GM18511 (cell line): Measurements from ENCODE around the gene PILRB.
A peak's percentile ranks its signal among the peaks of the same experiment; 100 is the strongest.
"Not testable (repeated sequence)": the region's sequence is repeated elsewhere in the genome, so short reads cannot be mapped to it uniquely, and the experiment has no call there.

Experiments
- ATAC-seq: cut with Tn5 transposase; IDR thresholded peaks from one replicate; pipeline ENCODE4 v1.9.1; 2021; ENCODE audit warnings: mild to moderate bottlenecking, moderate library complexity; ENCODE audit not compliant: unreplicated experiment

Gene PILRB

GRCh38 chr7:100358027-100358856, at the start of gene PILRB:
PILRB (plus strand) TSS chr7:100358117; CDS start chr7:100358303, 186 bp downstream.
- ATAC-seq = no peak

DNA sequence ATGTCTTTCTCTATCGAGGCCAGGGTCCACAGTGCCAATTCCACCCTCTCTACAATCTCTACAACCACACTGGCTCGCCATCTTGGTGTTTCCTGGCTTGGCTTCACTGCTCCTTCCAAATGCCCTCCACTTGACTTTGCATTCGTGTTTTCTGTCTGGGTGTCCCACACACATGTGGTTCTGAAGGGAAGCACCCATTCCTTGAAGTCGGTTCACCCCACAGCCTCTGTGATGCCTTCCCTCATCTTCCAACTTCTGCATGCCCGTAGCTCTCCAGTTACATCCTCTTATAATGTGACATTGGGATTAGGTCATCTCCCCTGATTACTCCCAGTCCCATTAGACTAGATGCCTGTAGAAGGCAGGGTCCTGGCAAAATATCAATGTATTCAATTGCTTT, 39.6 kb upstream of the PILRB start:
- not testable (repeated sequence) for ATAC-seq

DNA sequence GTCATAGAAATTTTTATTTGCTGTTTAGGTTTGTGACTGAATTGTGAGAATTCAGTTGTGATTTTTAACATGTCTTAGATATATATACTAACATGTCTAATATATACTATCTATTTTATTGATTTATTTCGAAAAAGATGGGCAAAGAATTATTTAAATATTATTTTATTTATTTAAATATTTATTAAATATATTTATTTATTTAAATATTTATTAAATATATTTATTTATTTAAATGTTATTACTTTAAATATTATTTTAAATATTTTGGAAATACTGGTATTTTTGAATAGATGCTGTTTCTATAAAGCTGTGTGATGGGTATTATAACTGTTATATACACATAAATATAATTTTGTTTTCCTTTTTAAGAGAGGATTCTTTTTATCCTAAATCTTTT, 36.3 kb upstream of the PILRB start:
- ATAC-seq = not testable (repeated sequence)

DNA sequence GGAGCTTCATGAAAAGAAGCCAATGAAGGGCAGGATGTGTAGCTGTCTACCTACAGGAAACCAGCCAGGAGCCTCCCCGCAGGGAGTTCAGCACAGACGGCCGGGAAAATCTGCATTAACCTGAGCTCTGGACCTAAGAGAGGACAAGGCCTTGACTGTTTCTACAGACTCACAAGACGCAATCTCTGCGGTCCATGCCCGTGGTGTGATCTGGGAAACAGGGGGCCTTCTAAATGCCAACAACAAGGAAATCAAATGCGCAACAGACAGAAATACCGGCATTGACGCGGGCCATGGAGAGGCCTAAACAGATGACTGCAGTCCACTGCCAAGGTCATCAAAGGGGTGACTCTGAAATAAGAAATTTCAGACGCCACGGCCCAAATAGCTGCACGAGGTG, 33.7 kb upstream of the PILRB start:
- ATAC-seq = not testable (repeated sequence)

GRCh38 chr7:100325671-100326070, 32.2 kb upstream of the PILRB start:
- ATAC-seq = not testable (repeated sequence)

- not testable (repeated sequence) for ATAC-seq
These were observed 31.0 kb upstream of the PILRB start for GRCh38 chr7:100326914-100327313.

- peak; percentile 96 for ATAC-seq
These were observed 22.1 kb upstream of the PILRB start for GRCh38 chr7:100335566-100336466.

GRCh38 chr7:100338083-100338696, 19.7 kb upstream of the PILRB start:
- ATAC-seq = not testable (repeated sequence)

- not testable (repeated sequence) for ATAC-seq
These were observed 16.6 kb upstream of the PILRB start for GRCh38 chr7:100341286-100341685.

DNA sequence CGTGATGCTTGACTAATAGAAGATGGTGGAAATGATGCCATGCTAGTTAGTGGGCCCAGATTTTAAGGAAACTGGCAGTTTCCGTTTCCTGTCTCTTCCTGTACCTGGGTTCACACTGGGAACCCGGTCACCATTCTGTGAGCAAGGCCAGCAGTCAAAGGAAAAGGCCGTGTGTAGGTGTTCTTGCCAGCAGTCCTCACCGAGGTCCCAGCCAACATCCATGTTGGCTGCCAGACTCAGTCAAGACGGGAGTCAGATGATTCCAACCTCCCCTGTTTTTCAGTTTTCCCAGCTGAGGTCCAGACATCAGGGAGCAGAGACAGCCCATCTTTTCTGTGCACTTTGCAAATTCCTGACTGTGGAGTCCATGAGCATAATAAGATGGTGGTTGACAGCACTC, 15.2 kb upstream of the PILRB start:
- no peak for ATAC-seq

DNA sequence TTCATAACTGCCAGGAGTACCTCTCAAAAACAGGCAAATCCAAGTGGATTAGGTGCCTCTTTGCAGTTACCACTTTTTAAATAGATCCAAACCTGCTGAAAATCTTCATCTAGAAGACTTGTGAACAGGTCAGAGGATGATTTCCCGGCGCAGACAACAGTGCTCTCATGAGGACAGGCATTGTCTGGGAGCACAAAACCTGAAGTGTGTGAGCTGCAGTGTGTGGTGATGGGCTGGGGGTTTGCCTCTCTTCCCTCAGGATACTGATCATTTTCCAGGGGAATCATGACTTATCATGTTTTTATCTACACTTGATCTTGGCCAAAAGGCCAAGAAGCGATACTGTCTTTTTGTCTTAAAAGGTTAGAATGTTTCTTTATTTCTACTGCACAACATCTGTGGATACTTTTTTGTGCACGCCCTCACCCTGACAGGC, 13.8 kb upstream of the PILRB start:
- not testable (repeated sequence) for ATAC-seq

GRCh38 chr7:100344560-100345287, 13.2 kb upstream of the PILRB start:
- peak; percentile 90 for ATAC-seq

GRCh38 chr7:100345288-100345672, 12.6 kb upstream of the PILRB start:
- peak; percentile 50 for ATAC-seq

DNA sequence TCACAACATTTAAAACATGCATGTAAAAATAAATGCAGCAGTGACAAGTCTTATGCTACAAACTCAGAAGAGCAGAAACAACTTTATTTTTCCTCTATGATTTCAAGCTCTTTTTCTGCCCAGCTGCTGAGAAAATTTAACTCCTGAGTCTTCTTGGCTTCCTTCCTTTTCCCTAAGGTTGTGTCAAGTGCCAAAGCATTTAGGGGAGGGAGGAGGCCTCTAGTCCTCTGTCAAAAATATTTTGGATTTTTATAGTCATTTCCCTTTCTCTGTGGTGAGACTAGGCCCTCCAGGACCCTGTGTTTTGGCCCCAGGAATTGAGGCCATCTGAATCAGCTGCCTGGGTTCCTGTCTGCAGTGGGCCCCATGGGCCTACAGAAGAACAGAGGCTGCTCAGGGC, 11.0 kb upstream of the PILRB start:
- ATAC-seq = no peak

DNA sequence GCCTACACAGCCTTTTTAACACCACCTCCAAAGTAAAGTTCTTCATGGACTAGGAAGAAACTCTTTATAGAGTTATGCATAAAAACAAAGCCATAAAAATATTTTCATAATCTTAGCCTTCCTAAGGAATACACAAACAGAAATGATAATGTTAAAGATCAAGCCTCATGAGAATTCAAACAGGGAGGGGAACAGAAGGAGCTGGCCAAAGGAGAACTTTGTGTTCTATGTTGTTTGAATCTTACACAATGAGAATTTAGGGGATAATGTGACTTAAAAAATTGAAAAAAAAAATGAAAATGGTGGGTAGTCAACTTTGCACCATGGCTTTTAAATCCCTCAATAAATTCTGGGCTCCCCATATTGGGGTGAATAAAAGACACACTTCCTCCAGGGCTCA, 9.1 kb upstream of the PILRB start:
- ATAC-seq = no peak

GRCh38 chr7:100349757-100350156, 8.2 kb upstream of the PILRB start:
- ATAC-seq = no peak

GRCh38 chr7:100351657-100352058, 6.3 kb upstream of the PILRB start:
- ATAC-seq = no peak

- not testable (repeated sequence) for ATAC-seq
These were observed 5.6 kb upstream of the PILRB start for GRCh38 chr7:100352230-100352781.

GRCh38 chr7:100352984-100353684, 4.8 kb upstream of the PILRB start:
- no peak for ATAC-seq
